NCI-H2107 (cell line): Measurements from ENCODE around the gene IL31.
A peak's percentile ranks its signal among the peaks of the same experiment; 100 is the strongest.
"Not testable (repeated sequence)": the region's sequence is repeated elsewhere in the genome, so short reads cannot be mapped to it uniquely, and the experiment has no call there.

ENCODE experiments used
- DNase-seq: peaks from one replicate; lab custom pipeline; 2025; lab: John Stamatoyannopoulos, UW

Gene IL31

DNA sequence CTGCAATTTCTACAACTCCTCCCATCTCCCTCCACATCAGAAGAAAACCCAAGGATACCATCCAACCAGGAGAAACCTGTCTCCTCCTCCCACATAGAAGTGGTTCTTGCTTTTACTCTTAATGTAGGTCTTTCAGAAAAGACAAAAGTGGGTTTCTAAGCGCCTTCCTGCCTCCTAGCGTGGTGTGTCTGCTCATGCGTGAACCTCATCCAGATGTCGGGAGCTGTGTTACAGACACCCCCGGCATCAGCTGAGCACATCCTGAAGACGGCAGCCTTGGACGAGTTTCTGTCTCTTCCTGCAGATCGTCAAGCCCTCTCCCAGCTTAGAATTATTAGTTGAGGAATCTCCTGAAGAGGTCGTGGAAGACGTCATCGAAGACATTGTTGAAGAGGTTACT lies 18.4 kb upstream of the IL31 start:
- no peak for DNase-seq

DNA sequence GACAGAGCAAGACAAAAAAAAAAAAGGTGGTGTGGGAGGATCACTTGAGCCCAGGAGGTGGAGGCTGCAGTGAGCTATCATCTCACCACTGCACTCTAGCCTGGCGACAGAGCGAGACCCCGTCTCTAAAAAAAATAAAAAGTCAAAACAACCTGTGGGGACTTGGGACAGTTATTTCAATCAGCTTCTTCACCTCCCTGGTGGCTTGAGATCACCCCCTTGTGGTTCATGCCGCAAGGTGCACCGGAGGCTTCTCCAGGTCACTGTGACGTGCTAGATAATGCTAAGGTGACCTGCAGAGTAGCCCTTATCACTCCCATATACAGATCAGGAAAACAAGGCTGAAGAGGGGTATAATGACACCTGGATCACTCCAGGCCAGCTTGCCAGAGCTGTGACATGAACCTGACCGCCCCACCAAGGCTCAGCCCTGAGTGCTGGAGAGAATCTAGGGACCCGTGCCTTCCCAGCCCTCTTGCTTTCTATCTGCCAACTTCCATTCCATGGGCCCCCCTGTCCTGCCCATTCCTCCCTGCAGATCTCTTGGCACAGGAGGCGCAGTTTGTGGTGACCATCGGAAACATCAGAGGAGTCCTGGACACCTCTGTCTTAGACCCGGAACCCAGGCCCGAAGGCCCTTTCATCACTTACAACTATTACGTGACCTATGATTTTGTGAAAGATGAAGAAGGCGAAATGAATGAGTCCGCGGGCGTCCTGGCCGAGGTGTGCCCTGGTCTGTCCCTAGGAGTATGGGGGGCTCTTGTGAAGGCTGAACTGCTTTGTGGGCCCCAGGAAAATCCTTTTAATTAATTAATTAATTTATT lies 17.0 kb upstream of the IL31 start:
- peak; percentile 31 for DNase-seq

DNA sequence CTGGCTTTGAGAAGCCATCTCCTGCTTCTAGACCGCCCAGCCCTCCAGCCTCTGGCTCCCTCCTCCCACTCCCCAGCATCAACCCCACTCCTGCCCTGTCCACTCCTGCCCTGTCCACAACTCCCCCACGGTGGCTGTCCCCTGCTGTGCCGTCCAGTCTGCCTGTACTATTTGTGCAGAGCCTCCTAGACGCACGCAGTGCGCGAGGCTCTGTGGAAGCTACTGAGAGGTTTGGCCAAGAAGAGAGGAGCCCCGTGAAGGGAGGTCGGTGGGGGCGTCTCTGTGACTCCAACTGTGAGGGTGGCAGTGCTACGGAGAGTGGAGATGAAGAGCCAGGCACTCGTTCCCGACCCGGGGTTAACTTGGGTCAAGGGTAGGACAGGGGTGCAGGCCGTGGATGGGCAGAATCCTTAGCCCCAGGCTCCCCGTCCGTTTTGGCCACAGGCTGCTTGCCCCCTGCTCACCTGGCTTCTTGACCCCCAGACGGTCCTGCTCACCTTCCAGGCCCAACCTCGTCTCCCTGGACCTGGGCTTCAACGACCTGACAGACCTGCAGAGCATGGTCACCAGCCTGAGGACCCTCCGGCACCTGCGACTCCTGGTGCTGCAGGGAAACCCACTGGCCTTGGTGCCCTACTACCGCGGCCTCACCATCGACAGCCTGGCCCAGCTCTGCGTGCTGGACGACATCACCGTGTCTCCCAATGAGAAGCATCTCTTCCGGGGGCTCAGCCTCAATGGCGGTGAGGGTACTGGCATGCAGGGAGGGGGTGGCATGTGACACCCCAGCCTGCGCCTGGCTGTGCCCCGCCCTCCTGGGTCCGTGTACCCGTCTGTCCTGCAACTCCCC lies 15.8 kb upstream of the IL31 start:
- DNase-seq: no peak

DNA sequence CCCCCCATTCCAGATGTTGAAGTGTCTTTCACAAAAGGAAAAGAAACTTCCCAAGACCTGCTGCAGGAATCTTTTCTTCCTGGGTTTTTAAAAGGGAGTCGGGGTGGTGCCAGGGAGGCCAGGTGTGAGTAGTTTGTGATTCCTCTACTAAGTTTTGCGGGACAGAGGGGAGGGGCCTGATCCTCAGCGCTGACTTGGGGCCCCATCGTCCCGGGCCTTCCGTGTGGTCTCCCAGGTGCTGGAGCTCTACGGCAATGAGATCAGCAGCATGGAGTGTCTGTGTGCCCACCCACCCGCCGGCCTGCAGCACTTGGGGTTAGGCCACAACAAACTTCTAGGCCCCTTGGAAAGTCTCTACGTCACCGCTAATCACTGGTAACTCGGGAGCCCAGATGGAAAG lies 13.4 kb upstream of the IL31 start:
- DNase-seq: no peak

DNA sequence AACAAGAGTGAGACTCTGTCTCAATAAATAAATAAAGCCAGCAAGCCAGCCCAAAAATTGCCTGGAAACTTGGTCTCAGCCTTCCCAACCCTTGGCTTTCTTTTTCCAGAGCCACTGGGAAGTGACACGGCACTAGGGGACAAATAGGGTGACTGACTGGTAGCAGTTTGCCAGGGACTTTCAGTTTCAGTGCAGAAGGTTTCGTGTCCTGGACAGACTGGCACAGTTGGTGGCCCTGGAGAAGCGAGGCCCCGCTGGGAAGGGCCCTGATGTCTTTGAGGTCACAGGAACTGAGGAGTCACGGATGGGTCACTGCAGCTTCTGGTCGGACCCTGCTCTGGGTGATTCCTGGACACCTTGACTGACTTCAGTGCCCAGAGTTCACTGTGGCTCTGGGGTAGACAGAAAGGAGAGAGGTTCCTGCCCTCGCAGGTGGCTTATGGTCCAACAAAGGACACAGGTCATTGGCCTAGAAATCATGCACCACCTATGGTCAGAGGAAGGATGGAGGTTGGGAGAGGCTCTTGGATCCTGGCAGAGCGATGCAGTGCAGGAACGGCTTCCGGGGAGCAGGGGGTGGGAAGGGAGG lies 11.6 kb upstream of the IL31 start:
- DNase-seq: no peak

DNA sequence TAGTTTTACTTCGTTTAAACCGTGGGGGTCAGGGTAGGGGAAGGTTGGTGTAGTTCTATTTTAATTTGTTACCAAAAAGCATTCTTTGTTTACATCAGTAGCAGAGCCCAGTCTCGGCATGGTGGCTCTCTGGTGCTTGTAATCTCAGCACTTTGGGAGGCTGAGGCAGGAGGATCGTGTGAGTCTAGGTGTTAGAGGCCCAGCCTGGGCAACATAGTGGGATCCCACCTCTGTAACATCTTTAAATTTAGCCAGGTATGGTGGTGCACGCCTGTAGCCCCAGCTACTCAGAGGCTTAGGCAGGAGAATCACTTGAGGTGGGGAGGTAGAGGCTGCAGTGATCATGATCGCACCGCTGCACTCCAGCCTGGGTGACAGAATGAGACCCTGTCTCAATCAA lies 11.1 kb upstream of the IL31 start:
- DNase-seq: no peak

DNA sequence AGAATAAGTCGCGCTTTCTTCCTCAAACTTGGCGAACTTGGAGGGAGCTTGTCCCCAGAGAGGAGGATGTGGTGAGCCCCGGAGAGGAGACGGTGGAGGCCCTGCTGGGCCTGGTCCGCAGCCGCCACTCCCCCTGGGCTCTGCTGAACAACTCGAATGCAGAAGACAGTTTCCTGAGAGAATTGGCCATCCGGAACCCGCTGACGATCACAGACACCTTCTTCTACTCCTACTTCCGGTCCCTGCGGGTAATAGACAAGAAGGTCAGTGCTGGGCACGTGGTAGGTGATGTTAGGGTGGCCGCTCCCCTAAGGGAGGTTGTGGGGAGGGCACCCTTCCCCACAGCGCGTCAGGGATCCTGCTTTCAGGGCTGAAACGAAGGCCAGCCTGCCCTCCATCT lies 10.5 kb upstream of the IL31 start:
- no peak for DNase-seq

DNA sequence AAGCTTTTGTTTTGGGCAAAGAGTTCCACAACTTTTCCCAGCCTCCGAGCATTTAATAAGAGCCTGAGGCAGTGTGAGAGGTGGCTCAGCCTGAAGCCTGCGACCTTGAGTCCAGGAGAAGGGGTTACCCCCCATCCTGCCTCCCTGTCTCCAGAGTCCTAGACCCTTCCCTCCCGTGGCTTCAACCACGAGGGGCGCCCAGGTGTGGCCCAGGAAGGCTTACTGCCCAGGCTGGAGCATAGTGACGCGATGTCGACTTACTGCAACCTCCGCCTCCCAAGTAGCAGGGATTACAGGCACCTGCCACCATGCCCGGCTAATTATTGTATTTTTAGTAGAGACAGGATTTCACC lies 9.5 kb upstream of the IL31 start:
- no peak for DNase-seq

DNA sequence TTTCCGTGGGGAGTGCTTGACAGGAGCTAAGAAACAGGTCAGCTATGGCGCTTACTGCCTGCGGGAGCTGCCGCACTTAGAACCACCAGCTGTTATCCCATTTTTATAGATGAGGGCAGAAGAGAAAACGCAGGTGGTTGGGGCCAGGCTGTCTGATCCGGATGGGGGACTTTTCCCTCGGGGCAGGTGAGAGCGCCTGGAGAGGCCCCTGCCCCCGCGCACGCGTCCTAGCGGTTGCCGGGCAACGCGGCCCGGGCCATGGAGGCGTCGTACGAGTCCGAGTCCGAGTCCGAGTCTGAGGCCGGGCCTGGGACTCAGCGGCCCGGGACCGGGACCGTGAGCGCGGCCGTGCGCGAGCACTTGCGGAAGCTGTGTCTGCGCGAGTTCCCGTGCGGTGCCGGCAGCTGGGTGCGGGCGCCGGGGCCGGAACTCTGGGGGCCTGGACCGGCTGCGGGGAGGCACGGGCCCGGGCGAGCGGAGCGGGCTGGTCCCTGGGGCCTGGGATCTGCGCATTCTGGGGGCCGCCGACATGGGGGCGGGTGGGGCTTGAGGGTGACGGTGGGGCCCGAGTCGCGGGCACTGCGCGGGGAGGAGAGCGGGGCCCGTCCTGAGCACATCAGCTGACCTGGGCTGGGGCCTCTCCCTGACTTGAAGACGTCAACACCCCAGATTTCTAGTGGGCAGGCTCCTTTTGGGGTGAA lies 9.0 kb upstream of the IL31 start, which contains the start of gene LRRC43:
Gene LRRC43 (plus strand): TSS at position 237 of the 701 bp plus-strand sequence. CDS start 22 bp downstream, at position 259.
- peak; percentile 38 for DNase-seq

DNA sequence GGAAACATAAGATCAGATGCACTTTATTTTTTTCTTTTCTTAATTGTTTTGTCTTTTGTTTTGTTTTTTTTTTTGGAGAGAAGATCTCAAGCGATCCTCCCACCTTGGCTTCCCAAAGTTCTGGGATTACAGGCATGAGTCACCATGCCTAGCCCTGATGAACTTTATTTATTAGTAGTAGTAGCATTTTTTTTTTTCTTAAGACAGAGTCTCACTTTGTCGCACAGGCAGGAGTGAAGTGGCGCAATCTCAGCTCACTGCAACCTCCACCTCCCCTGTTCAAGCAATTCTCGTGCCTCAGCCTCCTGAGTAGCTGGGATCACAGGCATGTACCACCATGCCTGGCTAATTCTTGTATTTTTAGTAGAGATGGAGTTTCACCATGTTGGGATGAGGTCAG lies 2.5 kb upstream of the IL31 start:
- DNase-seq: not testable (repeated sequence)

DNA sequence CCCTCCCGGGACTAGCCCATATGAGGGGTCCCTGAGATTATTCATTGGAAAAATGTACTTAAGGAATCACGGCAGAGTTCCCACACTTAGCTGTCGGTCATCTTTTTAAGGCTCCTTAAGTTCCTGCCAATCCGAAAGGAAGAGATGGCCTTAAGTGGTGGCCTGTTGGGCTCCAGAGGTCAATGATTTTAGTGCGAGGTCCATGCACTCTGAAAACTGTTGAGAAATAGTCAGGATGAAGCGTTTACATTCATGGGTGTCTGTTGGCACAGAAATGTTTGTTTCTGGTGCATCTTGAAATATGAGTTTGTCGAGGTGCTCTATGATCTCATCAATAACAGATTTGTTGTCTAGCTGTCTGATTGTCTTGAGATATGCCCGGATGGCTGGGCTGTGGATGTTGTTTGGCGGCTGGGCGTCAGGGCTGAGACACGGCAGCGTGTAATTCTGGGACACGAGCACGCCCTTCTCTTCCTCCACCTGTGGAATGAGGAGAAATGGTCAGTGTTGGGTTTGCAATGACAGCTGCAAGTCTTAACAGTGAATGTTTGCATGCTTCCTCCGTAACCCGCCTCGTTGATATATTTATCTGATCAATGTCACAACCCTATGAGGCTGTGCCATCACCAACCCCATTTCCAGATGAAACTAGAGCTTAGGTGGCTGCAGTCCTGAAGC lies 1.6 kb downstream of the IL31 start:
- DNase-seq: no peak

DNA sequence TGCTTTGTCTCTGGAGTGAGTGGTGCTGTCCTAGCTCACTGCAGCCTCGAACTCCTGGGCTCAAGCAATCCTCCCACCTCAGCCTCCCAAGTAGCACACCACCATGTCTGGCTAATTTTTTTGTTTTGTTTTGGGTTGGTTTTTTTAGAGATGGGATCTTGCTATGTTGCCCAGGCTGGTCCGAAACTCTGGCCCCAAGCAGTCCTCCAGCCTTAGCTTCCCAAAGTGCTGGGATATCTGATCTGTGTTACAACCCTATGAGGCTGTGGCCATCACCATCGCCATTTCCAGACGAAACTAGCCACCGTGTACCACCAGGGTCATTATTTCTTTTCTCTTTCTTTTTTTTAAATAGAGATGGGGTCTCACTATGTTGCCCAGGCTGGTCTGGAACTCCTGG lies 2.6 kb downstream of the IL31 start:
- DNase-seq: no peak

DNA sequence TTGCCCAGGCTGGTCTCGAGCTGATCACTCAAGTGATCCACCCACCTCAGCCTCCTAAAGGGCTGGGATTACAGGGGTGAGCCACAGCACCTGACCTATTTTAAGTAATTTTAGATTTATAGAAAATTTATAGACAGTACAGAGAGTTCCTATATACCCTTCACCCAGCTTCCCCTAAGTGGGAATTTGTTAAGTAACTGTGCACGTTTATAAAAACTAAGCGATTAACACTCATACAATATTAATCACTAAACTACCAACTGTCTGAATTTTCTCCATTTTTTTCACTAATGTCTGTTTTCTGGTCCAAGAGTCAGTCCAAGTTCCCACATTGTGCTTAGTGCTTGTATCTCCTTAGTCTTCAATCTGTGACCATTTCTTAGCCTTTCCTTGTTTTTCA lies 5.5 kb downstream of the IL31 start:
- no peak for DNase-seq

DNA sequence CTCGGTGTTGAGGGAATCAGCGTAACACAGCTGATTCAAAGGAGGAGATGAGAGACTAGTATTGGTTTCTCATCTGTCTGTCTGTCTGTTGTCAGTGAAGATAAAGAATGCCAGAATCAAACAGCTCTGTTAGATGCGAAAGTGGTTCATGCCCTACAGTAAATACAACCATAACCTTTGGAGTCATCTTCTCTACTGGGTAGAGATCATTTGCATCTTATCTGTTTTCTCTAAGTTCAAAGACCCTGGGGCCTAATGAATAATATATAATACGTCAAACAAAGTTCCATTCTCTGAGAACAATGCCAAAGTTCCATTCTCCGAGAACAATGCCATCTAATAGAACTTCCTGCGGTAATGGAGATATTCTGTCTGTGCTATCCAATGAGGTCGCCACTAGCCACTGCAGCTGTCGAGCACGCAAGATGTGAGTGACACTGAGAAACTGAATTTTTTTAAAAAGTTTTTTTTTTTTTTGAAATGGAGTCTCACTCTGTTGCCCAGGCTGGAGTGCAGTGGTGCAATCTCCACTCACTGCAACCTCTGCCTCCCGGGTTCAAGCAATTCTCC lies 6.6 kb downstream of the IL31 start:
- DNase-seq: no peak

DNA sequence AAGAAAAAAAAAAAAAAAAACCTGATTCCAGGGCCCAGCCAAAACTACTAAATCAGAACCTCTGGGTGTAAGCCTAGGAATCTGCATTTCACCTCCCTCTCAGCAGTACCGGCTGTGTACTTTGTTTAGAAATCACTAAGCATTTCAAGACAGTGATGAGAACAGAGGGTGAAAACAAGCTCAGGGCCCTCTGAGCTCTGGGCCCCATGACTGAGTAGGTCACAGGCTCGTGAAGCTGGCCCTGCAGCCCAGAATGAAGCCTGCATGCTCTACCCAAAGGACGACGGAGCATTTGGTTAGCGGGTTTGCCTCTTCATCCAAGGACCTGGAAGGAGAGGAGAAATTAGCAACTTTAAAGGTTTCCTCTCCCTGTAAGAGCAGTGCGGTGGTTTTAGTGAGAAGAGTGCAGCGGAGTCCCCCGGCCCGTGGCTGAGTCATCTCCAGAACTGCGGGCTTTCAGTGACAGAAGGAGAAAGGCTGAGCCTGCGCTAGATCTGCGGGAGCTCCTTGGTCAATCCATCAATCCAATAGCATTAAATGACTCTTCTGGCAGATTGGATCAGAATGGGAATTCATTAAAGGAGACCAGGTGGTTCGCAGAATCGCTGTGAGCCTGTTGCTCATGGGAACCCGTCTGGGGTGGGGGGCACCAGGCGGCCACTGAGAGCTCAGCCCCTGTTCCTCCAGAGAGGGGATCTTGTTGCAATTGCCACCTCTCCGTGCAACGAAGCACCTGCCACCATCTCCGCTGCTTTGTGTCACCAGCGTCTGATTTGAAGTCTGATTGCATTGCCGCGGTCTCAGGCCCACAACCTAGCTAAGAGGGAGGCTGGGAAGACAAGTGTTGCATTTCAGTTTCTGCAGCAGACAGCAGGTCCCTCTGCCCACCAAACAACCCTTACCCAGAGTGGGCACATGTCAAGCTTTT lies 7.3 kb downstream of the IL31 start:
- DNase-seq: no peak

DNA sequence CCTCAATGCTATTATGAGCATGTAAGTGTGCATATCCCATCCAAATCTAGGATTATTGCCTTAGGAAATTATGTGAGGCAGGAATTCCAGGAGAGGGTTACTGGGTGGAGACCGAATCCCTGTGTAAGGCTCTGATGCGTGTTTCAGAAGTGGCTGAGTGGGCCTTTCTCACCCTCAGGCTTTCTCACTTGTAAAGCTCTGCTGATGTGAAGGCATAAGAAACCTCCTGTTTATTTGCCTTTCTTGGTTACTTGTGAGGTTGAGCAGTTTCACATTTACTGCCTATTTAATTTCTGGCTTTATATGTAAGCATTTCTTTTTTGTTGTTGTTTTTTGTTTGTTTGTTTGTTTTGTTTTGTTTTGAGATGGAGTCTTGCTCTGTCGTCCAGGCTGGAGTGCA lies 11.0 kb downstream of the IL31 start:
- no peak for DNase-seq

DNA sequence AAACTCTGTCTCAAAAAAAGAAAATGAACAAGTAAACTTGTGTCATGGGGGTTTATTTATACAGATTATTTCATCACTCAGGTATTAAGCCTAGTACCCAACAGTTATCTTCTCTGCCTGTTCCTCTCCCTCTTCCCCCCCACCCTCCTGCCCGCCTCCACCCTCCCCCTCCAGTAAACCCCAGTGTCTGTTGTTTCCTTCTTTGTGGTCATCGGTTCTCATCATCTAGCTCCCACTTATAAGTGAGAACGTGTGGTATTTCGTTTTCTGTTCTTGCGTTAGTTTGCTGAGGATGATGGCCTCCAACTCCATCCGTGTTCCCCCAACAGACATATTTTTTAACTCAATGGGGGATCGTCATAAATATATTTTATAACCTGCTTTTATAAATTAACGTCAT lies 12.3 kb downstream of the IL31 start:
- no peak for DNase-seq

DNA sequence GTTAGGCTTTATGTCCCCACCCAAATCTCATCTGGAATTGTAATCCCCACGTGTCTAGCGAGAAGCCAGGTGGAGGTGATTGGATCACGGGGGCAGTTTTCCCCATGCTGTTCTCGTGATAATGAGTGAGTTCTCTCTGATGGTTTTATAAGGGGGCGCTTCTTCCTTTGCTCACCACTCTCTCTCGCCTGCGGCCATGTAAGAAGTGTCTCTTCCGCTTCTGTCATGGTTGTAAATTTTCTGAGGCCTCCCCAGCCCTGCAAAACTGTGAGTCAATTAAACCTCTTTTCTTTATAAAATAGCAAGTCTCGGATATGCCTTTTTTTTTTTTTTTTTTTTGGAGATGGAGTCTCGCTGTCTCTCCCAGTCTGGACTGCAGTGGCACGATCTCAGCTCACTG lies 13.3 kb downstream of the IL31 start:
- no peak for DNase-seq

DNA sequence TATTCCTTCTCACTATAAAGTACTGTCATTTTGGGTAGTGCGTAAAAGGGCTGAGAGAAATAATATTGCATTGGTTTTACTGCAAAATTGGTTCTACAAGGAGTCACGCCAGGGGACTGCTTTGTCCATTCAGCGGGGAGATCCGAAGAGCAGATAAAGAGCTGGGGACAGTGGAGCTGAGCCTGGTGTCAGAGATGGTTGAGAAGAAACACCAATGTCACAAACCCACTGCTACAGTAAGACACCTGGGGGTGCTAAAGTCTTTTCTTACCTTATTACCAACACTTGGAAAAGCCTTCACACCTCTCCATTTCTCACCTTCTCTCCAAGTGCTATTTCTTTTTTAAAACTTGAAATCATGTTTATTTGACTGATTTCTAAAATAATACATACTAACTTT lies 14.1 kb downstream of the IL31 start:
- no peak for DNase-seq

DNA sequence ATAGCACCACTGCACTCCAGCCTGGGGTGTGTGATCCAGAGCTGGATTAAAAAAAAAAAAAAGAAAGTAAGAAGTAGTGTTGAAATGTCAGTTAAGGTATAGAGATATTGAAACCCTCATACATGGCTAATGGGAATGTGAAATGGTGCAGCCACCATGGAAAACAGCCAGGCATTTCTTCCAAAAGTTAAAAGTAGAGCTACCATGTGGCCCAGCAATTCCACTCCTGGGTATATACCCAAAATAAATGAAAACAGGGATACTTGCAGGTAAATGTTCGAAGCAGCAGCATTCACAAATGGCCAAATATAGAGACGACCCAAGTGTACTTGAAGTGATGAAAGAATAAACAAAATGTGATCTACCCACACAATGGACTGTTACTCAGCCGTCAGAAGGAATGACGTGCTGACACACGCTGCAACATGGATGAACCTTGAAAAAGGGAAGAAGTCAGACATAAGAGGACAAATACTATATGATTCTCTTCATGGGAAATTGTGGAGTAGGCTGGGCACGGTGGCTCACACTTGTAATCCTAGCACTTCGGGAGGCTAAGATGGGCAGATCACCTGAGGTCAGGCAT lies 15.2 kb downstream of the IL31 start:
- no peak for DNase-seq
